Activated T-cell treated with anti-CD3 and anti-CD28 coated beads, Interleukin-2, amount 50 U/mL, for 72 hours (primary cell): ENCODE results near the gene NBEAL2. TPM values are rescaled to one million over a fixed set of nuclear protein-coding genes. Genes with fewer than 3 reads are reported as not detected.

Experiments used
- total RNA-seq, 2 donors: library from RNA; stranded (reverse); gene quantifications; one replicate each; pipeline ENCODE4 v1.2.3, GENCODE V29; 2022

Gene NBEAL2
- total RNA-seq, 2 donors from 2014 or later: 84.0 to 87.4 TPM

Other genes starting within 250 kb of the NBEAL2 start
- not detected for gene MYL3, start 116.2 kb upstream of the NBEAL2 start, total RNA-seq
- gene PTH1R, start 101.9 kb upstream of the NBEAL2 start, total RNA-seq: not detected
- gene CCDC12, start 2.9 kb upstream of the NBEAL2 start, total RNA-seq: 10 to 100 TPM; 54.7 to 56.2 TPM
- 10 to 100 TPM; 42.9 to 48.7 TPM for gene SETD2, start 184.4 kb downstream of the NBEAL2 start, total RNA-seq